ENCODE data around the gene SRGN. TPM values are rescaled to one million over a fixed set of nuclear protein-coding genes. Genes with fewer than 3 reads are reported as not detected.

SRGN gene
- total and polyA plus RNA-seq, 10 of the 15 experiments (the other 5 are each of a cell fraction or from before 2014, with no cell fraction given), result 382 to 2,414 (median 885) TPM

- TF ChIP-seq PRDM15 (CRISPR knock-in tag; IDR thresholded peaks at IDR 0.05) (no peak), E2F8 (IDR thresholded peaks at IDR 0.05; ENCODE audit: low read depth, partially characterized antibody) (no peak), JUND (IDR thresholded peaks at IDR 0.05; ENCODE audit: low read depth, low read length) (no peak), TCF12 (IDR thresholded peaks at IDR 0.05; ENCODE audit: low read depth, low read length) (no peak), ZNF687 (IDR thresholded peaks at IDR 0.05) (peak; percentile 90), SPI1 (IDR thresholded peaks at IDR 0.05; ENCODE audit: borderline replicate concordance, insufficient read depth, low read depth, low read length) (peak; percentile 25; the same call in 1 of the 2 replicates), PAX8 (IDR thresholded peaks at IDR 0.05) (no peak), EP300 (IDR thresholded peaks at IDR 0.05; ENCODE audit: borderline replicate concordance in 1 of 2, control insufficient read depth in 1 of 2, low read depth in 2 of 2, low read length in 2 of 2) (peak; percentile 78 to 84; a peak in 3 of 4 replicates), DPF2 (IDR thresholded peaks at IDR 0.05) (0 out of 2 replicates have a peak, but pooled peaks have one; percentile 47), BACH1 (IDR thresholded peaks at IDR 0.05; ENCODE audit: borderline replicate concordance) (peak; percentile 41; the same call in 1 of the 2 replicates), RFX5 (IDR thresholded peaks at IDR 0.05; ENCODE audit: low read depth, low read length) (no peak), JUNB (IDR thresholded peaks at IDR 0.05) (0 out of 2 replicates have a peak, but pooled peaks have one; percentile 47), IRF4 (IDR thresholded peaks at IDR 0.05; ENCODE audit: low read depth, low read length) (0 out of 2 replicates have a peak, but pooled peaks have one; percentile 39), NKRF (conservative IDR thresholded peaks at IDR 0.05) (no peak), POLR2AphosphoS2 (IDR thresholded peaks at IDR 0.05; ENCODE audit: low read depth, low read length) (no peak)
These were observed 42.2 kb upstream of the SRGN start (continued) for GRCh38 chr10:69045441-69046300.

Data from GM12878 (cell line).